Kidney epithelial cell (primary cell): ENCODE measurements around the gene ADGRA1. TPM values are rescaled to one million over a fixed set of nuclear protein-coding genes. Genes with fewer than 3 reads are reported as not detected.

ENCODE experiments used
- DNase-seq: peaks from one replicate; pipeline ENCODE4 v3.0.0-alpha.2; 2010; ENCODE audit warnings: low read depth
- H3K27me3 ChIP-seq: 2 replicates; pipeline ENCODE4 v1.6.0; 2011; ENCODE audit warnings: low read length; ENCODE audit not compliant: control insufficient read depth, insufficient read depth
- H3K36me3 ChIP-seq: 2 replicates; pipeline ENCODE4 v1.5.1; 2011; ENCODE audit warnings: low read length; ENCODE audit not compliant: control insufficient read depth, insufficient read depth
- H3K4me3 ChIP-seq: 2 replicates; pipeline ENCODE4 v1.5.1; 2011; ENCODE audit warnings: low read depth, mild to moderate bottlenecking, control low read depth, low read length
- CTCF ChIP-seq: IDR thresholded peaks from 2 replicates; pipeline ENCODE4 v1.5.1; 2011; ENCODE audit warnings: mild to moderate bottlenecking, moderate library complexity, low read length, control low read depth, inconsistent platforms; ENCODE audit not compliant: insufficient read depth, poor library complexity, severe bottlenecking
- total RNA-seq: library from RNA; depleted of rRNA; stranded (reverse); fragments of >200 nt; gene quantifications from 2 replicates; pipeline ENCODE4 v1.2.3, GENCODE V29; 2015

Gene ADGRA1
- total RNA-seq, 1 donor from 2014 or later = not detected

GRCh38 chr10:133140417-133141143 is 52.9 kb downstream of the ADGRA1 start:
- Histone ChIP-seq H3K36me3 (no peaks in the 10 kb centered on the region), H3K4me3 (no peak overlapping the region), H3K27me3 (peaks cover 7% of the 10 kb centered on the region)
- no peak for DNase-seq
- no peak for TF ChIP-seq CTCF

- H3K36me3 ChIP-seq = no peaks in the 10 kb centered on the region
- H3K4me3 ChIP-seq = no peak overlapping the region
- no peak for TF ChIP-seq CTCF
- DNase-seq = no peak
- H3K27me3 ChIP-seq = peaks cover 7% of the 10 kb centered on the region
Observed at GRCh38 chr10:133141144-133141957, 53.6 kb downstream of the ADGRA1 start.

GRCh38 chr10:133141958-133142340 is 54.2 kb downstream of the ADGRA1 start:
- no peak overlapping the region for H3K4me3 ChIP-seq
- no peak for TF ChIP-seq CTCF
- DNase-seq = no peak
- peaks cover 7% of the 10 kb centered on the region for H3K27me3 ChIP-seq
- no peaks in the 10 kb centered on the region for H3K36me3 ChIP-seq

DNA sequence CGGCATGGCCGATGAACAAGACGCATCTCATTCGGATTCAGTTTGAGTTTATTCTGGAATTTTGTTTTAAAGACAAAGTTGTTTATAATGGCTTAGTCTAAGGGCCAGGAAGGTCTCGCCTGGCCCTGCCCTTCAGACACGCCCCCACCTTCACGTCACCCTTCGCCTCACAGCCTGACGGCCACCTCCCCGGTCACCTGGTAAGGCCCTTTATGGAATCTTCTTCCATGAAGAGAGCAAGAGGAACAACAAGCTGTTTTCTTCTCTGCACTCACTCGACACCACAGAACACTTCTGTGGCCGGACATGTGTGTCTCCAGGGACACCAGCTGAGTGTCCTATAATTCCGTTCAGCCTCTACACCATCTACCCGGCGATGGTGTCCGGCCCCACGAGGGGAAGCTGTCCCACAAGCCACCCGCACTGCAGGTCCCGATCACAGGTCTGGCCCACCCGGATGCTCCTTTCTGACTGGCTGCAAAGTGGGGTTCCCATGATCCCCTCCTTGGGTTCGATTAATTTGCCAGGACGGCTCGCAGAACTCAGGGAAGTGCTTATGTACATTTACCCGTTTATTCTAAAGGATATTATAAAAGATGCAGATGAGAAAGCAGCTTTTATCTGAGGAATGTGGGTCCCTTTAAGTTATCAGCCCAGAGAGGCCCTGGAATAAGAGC is 54.9 kb downstream of the ADGRA1 start:
- Histone ChIP-seq H3K27me3 (peaks cover 7% of the 10 kb centered on the region), H3K4me3 (no peak overlapping the region), H3K36me3 (no peaks in the 10 kb centered on the region)
- no peak for TF ChIP-seq CTCF
- DNase-seq = no peak

DNA sequence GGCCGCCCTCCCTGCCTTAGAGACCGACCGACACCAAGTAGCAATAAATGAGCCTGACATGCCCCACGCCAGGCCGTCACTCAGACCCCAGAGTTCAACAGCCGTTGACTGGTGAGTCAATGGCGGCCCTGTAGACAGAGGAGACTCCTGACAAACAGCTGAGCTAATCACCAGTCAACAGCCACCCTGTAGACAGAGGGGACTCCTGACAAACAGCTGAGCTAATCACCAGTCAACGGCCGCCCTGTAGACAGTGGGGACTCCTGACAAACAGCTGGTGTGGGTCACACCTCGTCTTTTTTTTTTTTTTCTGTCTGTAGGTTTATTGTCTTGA is 55.4 kb downstream of the ADGRA1 start:
- no peak for TF ChIP-seq CTCF
- peaks cover 8% of the 10 kb centered on the region for H3K27me3 ChIP-seq
- no peak overlapping the region for H3K4me3 ChIP-seq
- no peak for DNase-seq
- no peaks in the 10 kb centered on the region for H3K36me3 ChIP-seq
